Inflammatory macrophage treated with lipopolysaccharide for 1 hour (primary cell): Measurements from ENCODE around the gene WBP4.
"Not testable (repeated sequence)": the region's sequence is repeated elsewhere in the genome, so short reads cannot be mapped to it uniquely, and the experiment has no call there.

Source experiments
- DNase-seq, 2 donors: peaks; one replicate each; pipeline ENCODE4 v3.0.0-alpha.2; 2020 to 2022

WBP4 gene

GRCh38 chr13:41061075-41061913, at the start of gene WBP4:
WBP4 (plus strand) TSS chr13:41061509; CDS start chr13:41061674, 165 bp downstream.
- DNase-seq: peak; percentile 94 to 95

- DNase-seq: no peak
Measured at GRCh38 chr13:41012536-41012935, 48.8 kb upstream of the WBP4 start.

- DNase-seq: no peak
Measured at GRCh38 chr13:41013835-41014234, 47.5 kb upstream of the WBP4 start.

- no peak for DNase-seq
Measured at GRCh38 chr13:41015920-41016319, 45.4 kb upstream of the WBP4 start.

- peak; percentile 72 to 85 for DNase-seq
Measured at GRCh38 chr13:41017159-41017558, 44.1 kb upstream of the WBP4 start.

GRCh38 chr13:41017817-41018601, 43.3 kb upstream of the WBP4 start:
- DNase-seq: peak; percentile 40 to 51

- no peak for DNase-seq
Measured at GRCh38 chr13:41018602-41018948, 42.7 kb upstream of the WBP4 start.

GRCh38 chr13:41019011-41019487, 42.3 kb upstream of the WBP4 start, which contains the start of gene ELF1:
ELF1 (minus strand) TSS chr13:41019316; CDS start chr13:40982054, 37,262 bp downstream.
- DNase-seq: peak; percentile 88 to 92

GRCh38 chr13:41019578-41020347, 41.5 kb upstream of the WBP4 start:
- no peak for DNase-seq

GRCh38 chr13:41025518-41025917, 35.8 kb upstream of the WBP4 start:
- DNase-seq: no peak

- no peak for DNase-seq
Measured at GRCh38 chr13:41026788-41027187, 34.5 kb upstream of the WBP4 start.

- no peak for DNase-seq
Measured at GRCh38 chr13:41028051-41028450, 33.3 kb upstream of the WBP4 start.

GRCh38 chr13:41029629-41030028, 31.7 kb upstream of the WBP4 start:
- no peak for DNase-seq

- DNase-seq: peak; percentile 60 to 74
Measured at GRCh38 chr13:41032691-41033376, 28.5 kb upstream of the WBP4 start.

- DNase-seq: no peak
Measured at GRCh38 chr13:41034382-41034781, 26.9 kb upstream of the WBP4 start.

- DNase-seq: peak in 1 of 2 donors; percentile 64
Measured at GRCh38 chr13:41034881-41035280, 26.4 kb upstream of the WBP4 start.

- DNase-seq: not testable (repeated sequence)
Measured at GRCh38 chr13:41036557-41036956, 24.8 kb upstream of the WBP4 start.

- no peak for DNase-seq
Measured at GRCh38 chr13:41039746-41040145, 21.6 kb upstream of the WBP4 start.

- DNase-seq: no peak
Measured at GRCh38 chr13:41040584-41041334, 20.6 kb upstream of the WBP4 start.

GRCh38 chr13:41042419-41042818, 18.9 kb upstream of the WBP4 start:
- not testable (repeated sequence) for DNase-seq

GRCh38 chr13:41048640-41049039, 12.7 kb upstream of the WBP4 start:
- peak in 1 of 2 donors; percentile 23 for DNase-seq
